Liver (tissue), 9 donors: ENCODE measurements around the gene RBM18. TPM values are rescaled to one million over a fixed set of nuclear protein-coding genes. Genes with fewer than 3 reads are reported as not detected.

Source experiments
- DNase-seq: peaks from one replicate; pipeline ENCODE4 v3.0.0-alpha.2; 2017; ENCODE audit warnings: low spot score
- H3K27ac ChIP-seq, 2 donors: one replicate each; pipeline ENCODE4 v1.7.0; 2013; ENCODE audit warnings: inconsistent platforms in 2 of 2, low read length in 2 of 2, control low read depth in 1 of 2, low read depth in 1 of 2, mild to moderate bottlenecking in 1 of 2
- H3K27me3 ChIP-seq, 4 donors: one replicate each; pipeline versions ENCODE4 v1.6.1 to v1.7.0; 2013; ENCODE audit warnings: low read length in 3 of 4, inconsistent platforms in 1 of 4, mild to moderate bottlenecking in 1 of 4, moderate library complexity in 1 of 4; ENCODE audit not compliant: control insufficient read depth in 4 of 4, insufficient read depth in 4 of 4
- H3K36me3 ChIP-seq, 4 donors: one replicate each; pipeline versions ENCODE4 v1.6.1 to v1.7.0; 2013; ENCODE audit warnings: low read length in 3 of 4, mild to moderate bottlenecking in 3 of 4, low read depth in 1 of 4, moderate library complexity in 1 of 4; ENCODE audit not compliant: control insufficient read depth in 4 of 4, insufficient read depth in 3 of 4
- H3K4me1 ChIP-seq, 4 donors: one replicate each; pipeline versions ENCODE4 v1.6.1 to v1.7.0; 2013; ENCODE audit warnings: low read length in 3 of 4, mild to moderate bottlenecking in 3 of 4, moderate library complexity in 1 of 4; ENCODE audit not compliant: control insufficient read depth in 4 of 4, insufficient read depth in 4 of 4
- H3K4me3 ChIP-seq, 3 donors: one replicate each; pipeline versions ENCODE4 v1.6.1 to v1.7.0; 2013; ENCODE audit warnings: low read length in 3 of 3, control low read depth in 1 of 3, low read depth in 1 of 3, mild to moderate bottlenecking in 1 of 3
- H3K9ac ChIP-seq, 2 donors: one replicate each; pipeline ENCODE4 v1.7.0; 2013; ENCODE audit warnings: low read length in 2 of 2, mild to moderate bottlenecking in 2 of 2, moderate library complexity in 2 of 2, control low read depth in 1 of 2, low read depth in 1 of 2
- H3K9me3 ChIP-seq, 4 donors: one replicate each; pipeline versions ENCODE4 v1.6.1 to v1.7.0; 2013; ENCODE audit warnings: low read length in 3 of 4; ENCODE audit not compliant: control insufficient read depth in 4 of 4
- EGR1 ChIP-seq, 2 donors: IDR thresholded peaks; 2 replicates each; pipeline ENCODE4 v1.6.1; 2016 to 2018; ENCODE audit warnings: antibody characterized with exemption in 2 of 2, low read depth in 2 of 2
- FOXA1 ChIP-seq: IDR thresholded peaks from 2 replicates; pipeline ENCODE4 v1.6.1; 2016; ENCODE audit warnings: antibody characterized with exemption
- FOXA2 ChIP-seq: IDR thresholded peaks from 2 replicates; pipeline ENCODE4 v1.6.1; 2016; ENCODE audit warnings: antibody characterized with exemption
- HNF4A ChIP-seq, 2 donors: conservative IDR thresholded peaks; 2 replicates each; pipeline ENCODE4 v1.6.1; 2016; ENCODE audit warnings: antibody characterized with exemption in 2 of 2, mild to moderate bottlenecking in 2 of 2
- JUND ChIP-seq, 2 donors: IDR thresholded peaks; 2 replicates each; pipeline ENCODE4 v1.6.1; 2016; ENCODE audit warnings: antibody characterized with exemption in 2 of 2
- NR2F2 ChIP-seq: IDR thresholded peaks from 2 replicates; pipeline ENCODE4 v1.6.1; 2016; ENCODE audit warnings: antibody characterized with exemption
- RAD21 ChIP-seq, 2 donors: IDR thresholded peaks; 2 replicates each; pipeline ENCODE4 v1.6.1; 2016; ENCODE audit warnings: antibody characterized with exemption in 2 of 2, mild to moderate bottlenecking in 2 of 2
- RXRA ChIP-seq, 2 donors: IDR thresholded peaks; 2 replicates each; pipeline ENCODE4 v1.6.1; 2017 to 2018; ENCODE audit warnings: antibody characterized with exemption in 2 of 2, mild to moderate bottlenecking in 1 of 2
- SP1 ChIP-seq: IDR thresholded peaks from 2 replicates; pipeline ENCODE4 v1.6.1; 2018; ENCODE audit warnings: antibody characterized with exemption, mild to moderate bottlenecking
- TAF1 ChIP-seq: conservative IDR thresholded peaks from 2 replicates; pipeline ENCODE4 v1.6.1; 2016; ENCODE audit warnings: antibody characterized with exemption, mild to moderate bottlenecking
- YY1 ChIP-seq: IDR thresholded peaks from 2 replicates; pipeline ENCODE4 v1.6.1; 2016; ENCODE audit warnings: antibody characterized with exemption, mild to moderate bottlenecking
- WGBS: extraction: QIAGEN DNeasy Blood & Tissue Kit; methylation state at CpG from one replicate; pipeline ENCODE4 v1.1.7; 2013; 5-methylcytosine and 5-hydroxymethylcytosine counted together
- polyA plus RNA-seq, 2 donors: library from polyadenylated mRNA; stranded (reverse) in 1 of 2; unstranded in 1 of 2; fragments of 200-250 nt in 1 of 2; fragments of >200 nt in 1 of 2; fragmentation: Nextera tagmentation in 1 of 2; extraction: Ambion mirVana in 1 of 2; gene quantifications; one replicate each; pipeline versions ENCODE4 v1.2.1 to v1.2.3, GENCODE V29; 2013 to 2015
- total RNA-seq, 2 donors: library from RNA; depleted of rRNA; stranded (reverse); fragments of >200 nt; gene quantifications; one replicate each; pipeline ENCODE4 v1.2.3, GENCODE V29; 2014
- TF ChIP-seq, protein P1 (sequence below): IDR thresholded peaks from 2 replicates; pipeline ENCODE4 v1.6.1; 2016; ENCODE audit warnings: antibody characterized with exemption, mild to moderate bottlenecking
- TF ChIP-seq, protein P2 (sequence below): IDR thresholded peaks from 2 replicates; pipeline ENCODE4 v1.6.1; 2016; ENCODE audit warnings: antibody characterized with exemption
- TF ChIP-seq, protein P3 (sequence below): IDR thresholded peaks from 2 replicates; pipeline ENCODE4 v1.6.1; 2016; ENCODE audit warnings: antibody characterized with exemption
- TF ChIP-seq, protein P4 (sequence below): IDR thresholded peaks from 2 replicates; pipeline ENCODE4 v1.6.1; 2016; ENCODE audit warnings: antibody characterized with exemption
- TF ChIP-seq, protein P5 (sequence below): fragments of 150-350 bp; IDR thresholded peaks from 2 replicates; pipeline ENCODE4 v1.5.1; 2017; ENCODE audit warnings: improper control_type of control experiment, low read depth, low read length; ENCODE audit not compliant: missing input control
- donor health status: healthy.
- donor health status: healthy.
- donor health status: healthy.
- donor health status: healthy.
- donor health status: healthy.

The RBM18 gene
- total and polyA plus RNA-seq, 4 donors, result 3.4 to 7.7 (median 5.5) TPM

DNA sequence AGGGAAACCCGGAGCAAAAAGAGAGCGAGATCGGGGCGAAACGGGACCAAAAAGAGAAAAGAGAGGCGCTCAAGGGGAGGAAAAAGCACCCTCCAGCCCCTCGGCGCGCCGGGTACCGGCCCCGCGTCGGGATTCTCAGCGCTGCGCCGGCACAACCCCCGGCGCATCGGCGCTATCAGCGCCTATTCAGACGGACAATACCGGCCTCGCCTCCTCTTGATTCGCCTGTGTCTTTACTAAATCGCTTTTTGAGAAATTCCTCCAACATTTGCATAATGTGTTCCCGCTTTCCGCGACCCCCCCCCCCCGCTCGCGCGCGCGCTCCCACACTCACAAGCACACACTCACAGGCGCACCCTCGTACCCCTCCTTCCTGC is 36.5 kb downstream of the RBM18 start:
- no peak for DNase-seq
- Histone ChIP-seq H3K27ac (no peak overlapping the region), H3K9me3 (no peaks in the 10 kb centered on the region), H3K9ac (no peak overlapping the region), H3K36me3 (no peaks in the 10 kb centered on the region), H3K4me3 (peak overlapping the region in 1 of 3 donors; percentile 39), H3K27me3 (peaks cover 3 to 31% (median 16%) of the 10 kb centered on the region in 4 donors), H3K4me1 (peaks cover 13 to 30% (median 18%) of the 10 kb centered on the region in 4 donors)
- 3% methylated on average over 38 of the region's 38 CpGs for WGBS
- TF ChIP-seq, protein P1, sequence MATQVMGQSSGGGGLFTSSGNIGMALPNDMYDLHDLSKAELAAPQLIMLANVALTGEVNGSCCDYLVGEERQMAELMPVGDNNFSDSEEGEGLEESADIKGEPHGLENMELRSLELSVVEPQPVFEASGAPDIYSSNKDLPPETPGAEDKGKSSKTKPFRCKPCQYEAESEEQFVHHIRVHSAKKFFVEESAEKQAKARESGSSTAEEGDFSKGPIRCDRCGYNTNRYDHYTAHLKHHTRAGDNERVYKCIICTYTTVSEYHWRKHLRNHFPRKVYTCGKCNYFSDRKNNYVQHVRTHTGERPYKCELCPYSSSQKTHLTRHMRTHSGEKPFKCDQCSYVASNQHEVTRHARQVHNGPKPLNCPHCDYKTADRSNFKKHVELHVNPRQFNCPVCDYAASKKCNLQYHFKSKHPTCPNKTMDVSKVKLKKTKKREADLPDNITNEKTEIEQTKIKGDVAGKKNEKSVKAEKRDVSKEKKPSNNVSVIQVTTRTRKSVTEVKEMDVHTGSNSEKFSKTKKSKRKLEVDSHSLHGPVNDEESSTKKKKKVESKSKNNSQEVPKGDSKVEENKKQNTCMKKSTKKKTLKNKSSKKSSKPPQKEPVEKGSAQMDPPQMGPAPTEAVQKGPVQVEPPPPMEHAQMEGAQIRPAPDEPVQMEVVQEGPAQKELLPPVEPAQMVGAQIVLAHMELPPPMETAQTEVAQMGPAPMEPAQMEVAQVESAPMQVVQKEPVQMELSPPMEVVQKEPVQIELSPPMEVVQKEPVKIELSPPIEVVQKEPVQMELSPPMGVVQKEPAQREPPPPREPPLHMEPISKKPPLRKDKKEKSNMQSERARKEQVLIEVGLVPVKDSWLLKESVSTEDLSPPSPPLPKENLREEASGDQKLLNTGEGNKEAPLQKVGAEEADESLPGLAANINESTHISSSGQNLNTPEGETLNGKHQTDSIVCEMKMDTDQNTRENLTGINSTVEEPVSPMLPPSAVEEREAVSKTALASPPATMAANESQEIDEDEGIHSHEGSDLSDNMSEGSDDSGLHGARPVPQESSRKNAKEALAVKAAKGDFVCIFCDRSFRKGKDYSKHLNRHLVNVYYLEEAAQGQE, result no peak
- TF ChIP-seq FOXA1 (no peak), NR2F2 (no peak), TAF1 (no peak), RAD21 (IDR thresholded peaks at IDR 0.05) (no peak), FOXA2 (no peak), RXRA (IDR thresholded peaks at IDR 0.05) (no peak), HNF4A (conservative IDR thresholded peaks at IDR 0.05) (no peak), EGR1 (IDR thresholded peaks at IDR 0.05; ENCODE audit: low read depth in 2 of 2) (no peak), YY1 (no peak), SP1 (no peak)
- TF ChIP-seq, protein P2, sequence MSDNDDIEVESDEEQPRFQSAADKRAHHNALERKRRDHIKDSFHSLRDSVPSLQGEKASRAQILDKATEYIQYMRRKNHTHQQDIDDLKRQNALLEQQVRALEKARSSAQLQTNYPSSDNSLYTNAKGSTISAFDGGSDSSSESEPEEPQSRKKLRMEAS, result no peak
- TF ChIP-seq, protein P3, sequence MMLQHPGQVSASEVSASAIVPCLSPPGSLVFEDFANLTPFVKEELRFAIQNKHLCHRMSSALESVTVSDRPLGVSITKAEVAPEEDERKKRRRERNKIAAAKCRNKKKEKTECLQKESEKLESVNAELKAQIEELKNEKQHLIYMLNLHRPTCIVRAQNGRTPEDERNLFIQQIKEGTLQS, result no peak
- TF ChIP-seq, protein P4, sequence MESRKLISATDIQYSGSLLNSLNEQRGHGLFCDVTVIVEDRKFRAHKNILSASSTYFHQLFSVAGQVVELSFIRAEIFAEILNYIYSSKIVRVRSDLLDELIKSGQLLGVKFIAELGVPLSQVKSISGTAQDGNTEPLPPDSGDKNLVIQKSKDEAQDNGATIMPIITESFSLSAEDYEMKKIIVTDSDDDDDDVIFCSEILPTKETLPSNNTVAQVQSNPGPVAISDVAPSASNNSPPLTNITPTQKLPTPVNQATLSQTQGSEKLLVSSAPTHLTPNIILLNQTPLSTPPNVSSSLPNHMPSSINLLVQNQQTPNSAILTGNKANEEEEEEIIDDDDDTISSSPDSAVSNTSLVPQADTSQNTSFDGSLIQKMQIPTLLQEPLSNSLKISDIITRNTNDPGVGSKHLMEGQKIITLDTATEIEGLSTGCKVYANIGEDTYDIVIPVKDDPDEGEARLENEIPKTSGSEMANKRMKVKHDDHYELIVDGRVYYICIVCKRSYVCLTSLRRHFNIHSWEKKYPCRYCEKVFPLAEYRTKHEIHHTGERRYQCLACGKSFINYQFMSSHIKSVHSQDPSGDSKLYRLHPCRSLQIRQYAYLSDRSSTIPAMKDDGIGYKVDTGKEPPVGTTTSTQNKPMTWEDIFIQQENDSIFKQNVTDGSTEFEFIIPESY, result no peak
- TF ChIP-seq, protein P5, sequence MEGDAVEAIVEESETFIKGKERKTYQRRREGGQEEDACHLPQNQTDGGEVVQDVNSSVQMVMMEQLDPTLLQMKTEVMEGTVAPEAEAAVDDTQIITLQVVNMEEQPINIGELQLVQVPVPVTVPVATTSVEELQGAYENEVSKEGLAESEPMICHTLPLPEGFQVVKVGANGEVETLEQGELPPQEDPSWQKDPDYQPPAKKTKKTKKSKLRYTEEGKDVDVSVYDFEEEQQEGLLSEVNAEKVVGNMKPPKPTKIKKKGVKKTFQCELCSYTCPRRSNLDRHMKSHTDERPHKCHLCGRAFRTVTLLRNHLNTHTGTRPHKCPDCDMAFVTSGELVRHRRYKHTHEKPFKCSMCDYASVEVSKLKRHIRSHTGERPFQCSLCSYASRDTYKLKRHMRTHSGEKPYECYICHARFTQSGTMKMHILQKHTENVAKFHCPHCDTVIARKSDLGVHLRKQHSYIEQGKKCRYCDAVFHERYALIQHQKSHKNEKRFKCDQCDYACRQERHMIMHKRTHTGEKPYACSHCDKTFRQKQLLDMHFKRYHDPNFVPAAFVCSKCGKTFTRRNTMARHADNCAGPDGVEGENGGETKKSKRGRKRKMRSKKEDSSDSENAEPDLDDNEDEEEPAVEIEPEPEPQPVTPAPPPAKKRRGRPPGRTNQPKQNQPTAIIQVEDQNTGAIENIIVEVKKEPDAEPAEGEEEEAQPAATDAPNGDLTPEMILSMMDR, result no peak

DNA sequence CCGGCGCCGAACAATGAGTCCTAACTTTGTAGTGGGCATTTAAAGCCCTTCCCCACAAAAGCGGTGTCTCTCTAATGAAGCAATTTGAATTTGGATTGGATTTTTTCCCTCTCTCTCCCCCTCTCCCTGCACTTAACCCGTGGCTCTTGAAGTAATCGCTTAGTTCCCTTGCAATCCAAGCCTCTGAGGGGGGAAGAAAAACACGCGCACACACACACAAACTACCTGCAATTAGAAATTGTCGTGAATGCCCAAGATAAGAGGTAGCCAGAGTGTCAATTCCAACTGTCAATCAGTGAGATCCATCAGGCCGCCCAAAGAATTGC is 37.1 kb downstream of the RBM18 start:
- Histone ChIP-seq H3K9me3 (no peaks in the 10 kb centered on the region), H3K4me3 (peak overlapping the region in 1 of 3 donors; percentile 39), H3K27ac (no peak overlapping the region), H3K4me1 (peaks cover 13 to 30% (median 18%) of the 10 kb centered on the region in 4 donors), H3K27me3 (peaks cover 3 to 31% (median 17%) of the 10 kb centered on the region in 4 donors), H3K9ac (no peak overlapping the region), H3K36me3 (no peaks in the 10 kb centered on the region)
- 10% methylated on average over 10 of the region's 10 CpGs for WGBS
- DNase-seq, result no peak
- TF ChIP-seq YY1, result no peak
- TF ChIP-seq, protein P3, result no peak
- TF ChIP-seq, protein P1, result no peak
- no peak for TF ChIP-seq RAD21 (IDR thresholded peaks at IDR 0.05)
- TF ChIP-seq, protein P5, result no peak
- no peak for TF ChIP-seq FOXA2
- TF ChIP-seq NR2F2, result no peak
- TF ChIP-seq, protein P2, result no peak
- no peak for TF ChIP-seq TAF1
- TF ChIP-seq FOXA1, result no peak
- TF ChIP-seq JUND (IDR thresholded peaks at IDR 0.05), result no peak
- no peak for TF ChIP-seq RXRA (IDR thresholded peaks at IDR 0.05)
- no peak for TF ChIP-seq SP1
